SK-N-SH (cell line): ENCODE measurements around the gene WASF3. TPM values are rescaled to one million over a fixed set of nuclear protein-coding genes. Genes with fewer than 3 reads are reported as not detected.

ENCODE experiments used
- CTCF ChIA-PET: fragments of 300-600, 350-600 bp; formaldehyde crosslinking; extraction: SDS; loops from one replicate; lab custom pipeline; 2021; lab: Yijun Ruan, JAX
- POLR2A ChIA-PET: fragments of 350-600 bp; sonication (Branson Sonifier 250); formaldehyde crosslinking; extraction: SDS; loops from one replicate; lab custom pipeline; 2020; ENCODE audit warnings: antibody characterized with exemption, inconsistent platforms; lab: Yijun Ruan, JAX
- DNase-seq: peaks from one replicate; pipeline ENCODE4 v3.0.0; 2012
- H2AFZ ChIP-seq: fragments of 200-600 bp; sonication (generic); 2 replicates; pipeline ENCODE4 v1.8.1; 2016; ENCODE audit warnings: antibody characterized with exemption, mild to moderate bottlenecking, low read depth
- H3F3A ChIP-seq: fragments of 200-600 bp; sonication (generic); replicated peaks from 2 replicates; pipeline ENCODE3; 2016; ENCODE audit warnings: antibody characterized with exemption, mild to moderate bottlenecking; ENCODE audit not compliant: insufficient read depth
- H3K27ac ChIP-seq, 2 experiments: fragments of 200-500 bp in 1 of 2; fragments of 200-600 bp in 1 of 2; sonication (Bioruptor generic) in 1 of 2; sonication (generic), shearing (Covaris generic) in 1 of 2; 2 replicates each; pipeline versions ENCODE4 v1.5.1 to v1.6.1; 2014 to 2016; ENCODE audit warnings: low read depth in 2 of 2, inconsistent platforms in 1 of 2, low read length in 1 of 2, mild to moderate bottlenecking in 1 of 2, mixed read lengths in 1 of 2
- H3K27me3 ChIP-seq: fragments of 200-600 bp; sonication (generic), shearing (Covaris generic); 2 replicates; pipeline ENCODE4 v1.6.1; 2016; ENCODE audit warnings: mixed run types; ENCODE audit not compliant: insufficient read depth
- H3K36me3 ChIP-seq, 2 experiments: fragments of 200-500 bp in 1 of 2; fragments of 200-600 bp in 1 of 2; sonication (Bioruptor generic) in 1 of 2; sonication (generic) in 1 of 2; replicated peaks in 1 of 2; 2 replicates each; pipeline versions ENCODE3 to v1.5.1; 2014 to 2016; ENCODE audit warnings: low read length in 1 of 2, mild to moderate bottlenecking in 1 of 2; ENCODE audit not compliant: insufficient read depth in 2 of 2, control insufficient read depth in 1 of 2
- H3K4me1 ChIP-seq, 2 experiments: fragments of 200-500 bp in 1 of 2; fragments of 200-600 bp in 1 of 2; sonication (Bioruptor generic) in 1 of 2; sonication (generic), shearing (Covaris generic) in 1 of 2; 2 replicates each; pipeline versions ENCODE4 v1.5.1 to v1.6.1; 2014 to 2016; ENCODE audit warnings: low read depth in 1 of 2, low read length in 1 of 2, mixed run types in 1 of 2; ENCODE audit not compliant: insufficient read depth in 2 of 2, control insufficient read depth in 1 of 2
- H3K4me2 ChIP-seq: fragments of 200-600 bp; sonication (generic), shearing (Covaris generic); 2 replicates; pipeline ENCODE4 v1.6.1; 2017; ENCODE audit warnings: mixed run types
- H3K4me3 ChIP-seq, 2 experiments: fragments of 200-500 bp in 1 of 2; fragments of 200-600 bp in 1 of 2; sonication (Bioruptor generic) in 1 of 2; sonication (generic), shearing (Covaris generic) in 1 of 2; 2 replicates each; pipeline versions ENCODE4 v1.5.1 to v1.8.1; 2014 to 2016; ENCODE audit warnings: low read depth in 2 of 2, inconsistent platforms in 1 of 2, low read length in 1 of 2, mild to moderate bottlenecking in 1 of 2, mixed read lengths in 1 of 2, moderate library complexity in 1 of 2
- H3K79me2 ChIP-seq: fragments of 200-600 bp; sonication (generic); 2 replicates; pipeline ENCODE4 v1.8.1; 2017; ENCODE audit warnings: mild to moderate bottlenecking; ENCODE audit not compliant: insufficient read depth
- H3K9ac ChIP-seq: fragments of 200-600 bp; sonication (generic); 2 replicates; pipeline ENCODE4 v1.6.1; 2017; ENCODE audit warnings: mixed run types
- H3K9me2 ChIP-seq: fragments of 200-600 bp; sonication (generic); 2 replicates; pipeline ENCODE4 v1.6.1; 2017; ENCODE audit warnings: mixed run types
- H3K9me3 ChIP-seq: fragments of 200-600 bp; sonication (generic); 2 replicates; pipeline ENCODE4 v1.6.1; 2017; ENCODE audit warnings: mixed run types, mild to moderate bottlenecking, moderate library complexity
- H4K20me1 ChIP-seq: fragments of 200-600 bp; sonication (generic); 2 replicates; pipeline ENCODE4 v1.6.1; 2017; ENCODE audit warnings: mild to moderate bottlenecking, mixed run types; ENCODE audit not compliant: insufficient read depth
- CTCF ChIP-seq: fragments of 200-600 bp; sonication (generic); IDR thresholded peaks from 2 replicates; pipeline ENCODE4 v1.6.1; 2017; ENCODE audit warnings: antibody characterized with exemption, mild to moderate bottlenecking, moderate library complexity
- EP300 ChIP-seq, 2 experiments: IDR thresholded peaks; 2 replicates each; pipeline versions ENCODE4 v1.4.0 to v1.6.1; 2012; ENCODE audit warnings: borderline replicate concordance in 1 of 2, low read depth in 1 of 2, low read length in 1 of 2
- FOXM1 ChIP-seq: IDR thresholded peaks from 2 replicates; pipeline ENCODE4 v1.4.0; 2012; ENCODE audit warnings: low read depth, mild to moderate bottlenecking
- GABPA ChIP-seq: IDR thresholded peaks from 2 replicates; pipeline ENCODE4 v1.4.0; 2012; ENCODE audit warnings: low read depth, mild to moderate bottlenecking
- IRF3 ChIP-seq: fragments of 150-350 bp; IDR thresholded peaks from 2 replicates; pipeline ENCODE4 v1.6.1; 2016; ENCODE audit warnings: mild to moderate bottlenecking, low read depth, low read length
- POLR2AphosphoS5 ChIP-seq: IDR thresholded peaks from 2 replicates; pipeline ENCODE4 v1.6.1; 2012; ENCODE audit warnings: low read depth, low read length
- RCOR1 ChIP-seq: fragments of 150-350 bp; IDR thresholded peaks from 2 replicates; pipeline ENCODE4 v1.6.1; 2017; ENCODE audit warnings: antibody characterized with exemption, low read length
- REST ChIP-seq: IDR thresholded peaks from 2 replicates; pipeline ENCODE4 v1.6.1; 2012; ENCODE audit warnings: mild to moderate bottlenecking, low read depth, low read length, moderate library complexity
- TCF12 ChIP-seq: IDR thresholded peaks from 2 replicates; pipeline ENCODE4 v1.4.0; 2012
- USF1 ChIP-seq: IDR thresholded peaks from 2 replicates; pipeline ENCODE4 v1.4.0; 2012; ENCODE audit warnings: low read depth, borderline replicate concordance
- WGBS: methylation state at CpG from one replicate; pipeline ENCODE4 v1.1.6; 2017; ENCODE audit warnings: low lambda C conversion rate; 5-methylcytosine and 5-hydroxymethylcytosine counted together
- polyA plus RNA-seq, 3 experiments: library from polyadenylated mRNA; depleted of rRNA; stranded (reverse); fragments of >200 nt; gene quantifications; 2 replicates each; pipeline ENCODE4 v1.2.3, GENCODE V29; 2012

Gene WASF3
- polyA plus RNA-seq, 1 of the 3 experiments (the other 2 are of a cell fraction) = 10.4 TPM

GRCh38 chr13:26685606-26686005 is 128.1 kb downstream of the WASF3 start:
- H3K27ac ChIP-seq = peak overlapping the region in 1 of 2 experiments; percentile 62; a peak in 2 of 4 replicates
- DNase-seq = no peak
- no peak overlapping the region for H3K4me3 ChIP-seq
- no peaks in the 10 kb centered on the region for H3K9me2 ChIP-seq
- H2AFZ ChIP-seq = no peak overlapping the region
- H3K79me2 ChIP-seq = 0 out of 2 replicates have a peak, but pooled peaks cover 4% of the 10 kb centered on the region
- CTCF ChIA-PET = interaction anchor here (1.3 kb wide), 3 partner anchors 13 to 500 kb away, joined by 3 to 5 read pairs (median 4); no protein-coding TSS in a partner anchor
- no peaks in the 10 kb centered on the region for H3K9me3 ChIP-seq
- TF ChIP-seq CTCF (no peak), FOXM1 (no peak), USF1 (no peak), REST (no peak), POLR2AphosphoS5 (no peak), IRF3 (no peak), RCOR1 (no peak), GABPA (no peak), TCF12 (no peak), EP300 (IDR thresholded peaks at IDR 0.05; ENCODE audit: borderline replicate concordance in 1 of 2, low read depth in 1 of 2, low read length in 1 of 2) (no peak)
- TF ChIP-seq, all 33 proteins: peak for 0
- Histone ChIP-seq H3F3A (no peaks in the 10 kb centered on the region), H4K20me1 (no peaks in the 10 kb centered on the region), H3K27me3 (no peaks in the 10 kb centered on the region), H3K36me3 (peaks cover 57 to 66% of the 10 kb centered on the region in 2 experiments), H3K4me1 (peaks cover 0 to 21% of the 10 kb centered on the region in 2 experiments; a peak in 2 of 4 replicates), H3K9ac (no peak overlapping the region), H3K4me2 (no peak overlapping the region)
- POLR2A ChIA-PET = no interaction called here
- 95% methylated on average over 22 of the region's 22 CpGs for WGBS
